ENCODE data around the gene ZNF649.

Gene ZNF649

DNA sequence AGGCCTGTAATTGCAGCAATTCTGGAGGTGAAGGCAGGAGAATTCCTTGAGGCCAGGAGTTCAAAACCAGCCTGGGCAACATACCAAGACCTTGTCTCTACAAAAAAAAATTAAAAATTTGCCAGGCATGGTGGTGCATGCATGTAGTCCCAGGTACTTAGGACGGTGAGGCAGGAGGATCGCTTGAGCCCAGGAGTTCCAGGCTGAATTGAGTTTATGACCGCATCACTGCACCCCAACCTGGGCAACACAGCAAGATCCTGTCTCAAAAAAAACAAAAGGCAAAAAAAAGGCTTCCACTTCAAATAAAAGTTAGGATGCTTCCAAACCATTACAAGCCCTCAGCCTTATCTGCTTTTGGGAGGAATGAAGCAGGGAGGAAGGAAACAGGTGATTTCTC lies 22.3 kb downstream of the ZNF649 start:
- no peaks in the 10 kb centered on the region for H3K79me2 ChIP-seq (ENCODE audit: control insufficient read depth, low read length)
- peaks cover 10% of the 10 kb centered on the region; the same call in 1 of the 2 replicates for H3K9me3 ChIP-seq (ENCODE audit: control insufficient read depth, insufficient read depth, low read length)
- no peaks in the 10 kb centered on the region for H3K27me3 ChIP-seq (ENCODE audit: control insufficient read depth, low read length)
- H3K4me3 ChIP-seq (ENCODE audit: low read length), result no peak overlapping the region
- no peaks in the 10 kb centered on the region for H3F3A ChIP-seq (ENCODE audit: control insufficient read depth, insufficient read depth)
- no peak overlapping the region for H3K4me2 ChIP-seq (ENCODE audit: low read length)
- TF ChIP-seq EZH2phosphoT487 (IDR thresholded peaks at IDR 0.05; ENCODE audit: borderline replicate concordance, low read length), result no peak
- TF ChIP-seq, protein P1, sequence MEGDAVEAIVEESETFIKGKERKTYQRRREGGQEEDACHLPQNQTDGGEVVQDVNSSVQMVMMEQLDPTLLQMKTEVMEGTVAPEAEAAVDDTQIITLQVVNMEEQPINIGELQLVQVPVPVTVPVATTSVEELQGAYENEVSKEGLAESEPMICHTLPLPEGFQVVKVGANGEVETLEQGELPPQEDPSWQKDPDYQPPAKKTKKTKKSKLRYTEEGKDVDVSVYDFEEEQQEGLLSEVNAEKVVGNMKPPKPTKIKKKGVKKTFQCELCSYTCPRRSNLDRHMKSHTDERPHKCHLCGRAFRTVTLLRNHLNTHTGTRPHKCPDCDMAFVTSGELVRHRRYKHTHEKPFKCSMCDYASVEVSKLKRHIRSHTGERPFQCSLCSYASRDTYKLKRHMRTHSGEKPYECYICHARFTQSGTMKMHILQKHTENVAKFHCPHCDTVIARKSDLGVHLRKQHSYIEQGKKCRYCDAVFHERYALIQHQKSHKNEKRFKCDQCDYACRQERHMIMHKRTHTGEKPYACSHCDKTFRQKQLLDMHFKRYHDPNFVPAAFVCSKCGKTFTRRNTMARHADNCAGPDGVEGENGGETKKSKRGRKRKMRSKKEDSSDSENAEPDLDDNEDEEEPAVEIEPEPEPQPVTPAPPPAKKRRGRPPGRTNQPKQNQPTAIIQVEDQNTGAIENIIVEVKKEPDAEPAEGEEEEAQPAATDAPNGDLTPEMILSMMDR (IDR thresholded peaks at IDR 0.05; ENCODE audit: low read depth, low read length, poor library complexity, severe bottlenecking), result no peak
- H3K36me3 ChIP-seq (ENCODE audit: control insufficient read depth, low read length), result no peaks in the 10 kb centered on the region
- no peak overlapping the region for H3K27ac ChIP-seq (ENCODE audit: low read depth, low read length)
- H3K4me1 ChIP-seq (ENCODE audit: control insufficient read depth, low read length), result no peaks in the 10 kb centered on the region
- H4K20me1 ChIP-seq (ENCODE audit: control insufficient read depth, insufficient read depth, low read depth, low read length), result no peaks in the 10 kb centered on the region
- no peaks in the 10 kb centered on the region for H3K9me2 ChIP-seq (replicated peaks; ENCODE audit: control insufficient read depth, low read length)

DNA sequence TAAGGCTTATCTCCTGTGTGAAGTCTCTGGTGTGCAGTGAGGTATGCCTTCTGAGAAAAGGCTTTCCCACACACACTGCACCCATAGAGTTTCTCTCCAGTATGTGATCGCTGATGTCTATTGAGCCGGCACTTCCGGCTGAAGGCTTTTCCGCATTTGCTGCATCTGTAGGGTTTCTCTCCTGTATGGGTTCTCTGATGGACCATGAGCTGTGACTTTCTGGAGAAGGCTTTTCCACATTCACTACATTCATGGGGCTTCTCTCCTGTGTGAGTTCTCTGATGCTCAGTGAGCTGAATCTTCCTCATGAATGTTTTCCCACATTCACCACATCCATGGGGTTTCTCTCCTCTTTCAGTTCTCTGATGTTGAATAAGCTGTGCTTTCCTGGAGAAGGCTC lies 31.7 kb downstream of the ZNF649 start:
- H3K9me2 ChIP-seq (replicated peaks; ENCODE audit: control insufficient read depth, low read length), result no peaks in the 10 kb centered on the region
- no peak for TF ChIP-seq EZH2phosphoT487 (IDR thresholded peaks at IDR 0.05; ENCODE audit: borderline replicate concordance, low read length)
- TF ChIP-seq, protein P1 (IDR thresholded peaks at IDR 0.05; ENCODE audit: low read depth, low read length, poor library complexity, severe bottlenecking), result no peak
- H3K4me1 ChIP-seq (ENCODE audit: control insufficient read depth, low read length), result no peaks in the 10 kb centered on the region
- no peaks in the 10 kb centered on the region for H3K36me3 ChIP-seq (ENCODE audit: control insufficient read depth, low read length)
- no peak overlapping the region for H3K27ac ChIP-seq (ENCODE audit: low read depth, low read length)
- no peak overlapping the region for H3K4me3 ChIP-seq (ENCODE audit: low read length)
- H3K27me3 ChIP-seq (ENCODE audit: control insufficient read depth, low read length), result no peaks in the 10 kb centered on the region
- H3K4me2 ChIP-seq (ENCODE audit: low read length), result no peak overlapping the region
- H3K79me2 ChIP-seq (ENCODE audit: control insufficient read depth, low read length), result no peaks in the 10 kb centered on the region
- peaks cover 23% of the 10 kb centered on the region; the same call in 1 of the 2 replicates for H3K9me3 ChIP-seq (ENCODE audit: control insufficient read depth, insufficient read depth, low read length)
- no peaks in the 10 kb centered on the region for H4K20me1 ChIP-seq (ENCODE audit: control insufficient read depth, insufficient read depth, low read depth, low read length)
- no peaks in the 10 kb centered on the region for H3F3A ChIP-seq (ENCODE audit: control insufficient read depth, insufficient read depth)

DNA sequence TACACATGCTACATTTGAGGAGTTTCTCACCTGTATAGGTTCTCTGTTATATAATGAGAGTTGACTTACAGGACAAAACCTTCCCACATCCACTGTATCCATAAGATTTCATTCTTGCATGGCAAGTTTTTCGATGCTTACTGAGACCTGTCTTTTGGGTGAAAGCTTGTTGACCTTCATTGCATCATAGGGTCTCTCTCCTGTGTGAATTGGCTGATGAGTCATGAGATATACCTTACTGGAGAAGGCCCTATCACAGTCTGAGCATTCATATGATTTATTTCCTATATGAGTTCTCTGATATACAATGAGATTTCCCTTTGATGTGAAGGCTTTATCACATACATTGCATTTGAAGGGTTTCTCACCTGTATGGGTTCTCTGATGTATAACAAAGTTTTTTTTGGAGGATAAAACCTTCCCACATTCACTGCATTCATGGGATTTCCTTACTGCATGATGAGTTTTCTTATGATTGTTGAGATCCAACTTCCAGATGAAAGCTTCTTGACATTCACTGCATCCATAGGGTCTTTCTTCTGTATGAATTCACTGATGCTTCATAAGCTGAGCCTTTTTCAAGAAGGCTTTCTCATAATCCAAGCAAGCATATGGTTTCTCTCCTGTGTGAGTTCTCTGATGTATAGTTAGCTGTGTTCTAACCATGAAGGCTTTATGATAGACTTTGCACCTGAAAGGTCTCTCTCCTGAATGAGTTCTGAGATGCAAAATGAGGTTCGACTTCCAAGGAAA lies 42.8 kb downstream of the ZNF649 start:
- Histone ChIP-seq H3K4me3 (ENCODE audit: low read length) (no peak overlapping the region), H3K79me2 (ENCODE audit: control insufficient read depth, low read length) (no peaks in the 10 kb centered on the region), H3F3A (ENCODE audit: control insufficient read depth, insufficient read depth) (no peaks in the 10 kb centered on the region), H3K9me3 (ENCODE audit: control insufficient read depth, insufficient read depth, low read length) (peaks cover 41% of the 10 kb centered on the region), H3K4me2 (ENCODE audit: low read length) (no peak overlapping the region), H3K4me1 (ENCODE audit: control insufficient read depth, low read length) (no peaks in the 10 kb centered on the region), H3K9me2 (replicated peaks; ENCODE audit: control insufficient read depth, low read length) (no peaks in the 10 kb centered on the region), H3K36me3 (ENCODE audit: control insufficient read depth, low read length) (no peaks in the 10 kb centered on the region), H3K27ac (ENCODE audit: low read depth, low read length) (no peak overlapping the region), H3K27me3 (ENCODE audit: control insufficient read depth, low read length) (no peaks in the 10 kb centered on the region), H4K20me1 (ENCODE audit: control insufficient read depth, insufficient read depth, low read depth, low read length) (no peaks in the 10 kb centered on the region)
- TF ChIP-seq, protein P1 (IDR thresholded peaks at IDR 0.05; ENCODE audit: low read depth, low read length, poor library complexity, severe bottlenecking), result no peak
- no peak for TF ChIP-seq EZH2phosphoT487 (IDR thresholded peaks at IDR 0.05; ENCODE audit: borderline replicate concordance, low read length)
